Endodermal cell (in vitro differentiated cells): ENCODE measurements around the gene BLNK. TPM values are rescaled to one million over a fixed set of nuclear protein-coding genes. Genes with fewer than 3 reads are reported as not detected.

Experiments used
- DNase-seq: peaks from one replicate; pipeline ENCODE4 v3.0.0-alpha.2; 2017
- H3K27ac ChIP-seq: 2 replicates; pipeline ENCODE4 v1.5.1; 2013; ENCODE audit warnings: mild to moderate bottlenecking, low read depth, low read length, moderate library complexity
- H3K27me3 ChIP-seq: 2 replicates; pipeline ENCODE4 v1.6.1; 2013; ENCODE audit warnings: mild to moderate bottlenecking, low read length, moderate library complexity; ENCODE audit not compliant: insufficient read depth, control insufficient read depth, poor library complexity, severe bottlenecking
- H3K36me3 ChIP-seq: 2 replicates; pipeline ENCODE4 v1.7.0; 2013; ENCODE audit warnings: mild to moderate bottlenecking, low read length, moderate library complexity; ENCODE audit not compliant: control insufficient read depth, insufficient read depth
- H3K4me1 ChIP-seq: one replicate; pipeline ENCODE4 v1.7.0; 2013; ENCODE audit warnings: low read length; ENCODE audit not compliant: control insufficient read depth, insufficient read depth
- H3K4me3 ChIP-seq: 2 replicates; pipeline ENCODE4 v1.5.1; 2013; ENCODE audit warnings: mild to moderate bottlenecking, low read length, moderate library complexity
- H3K9ac ChIP-seq: 2 replicates; pipeline ENCODE4 v1.6.1; 2013; ENCODE audit warnings: mild to moderate bottlenecking, low read length, moderate library complexity; ENCODE audit not compliant: poor library complexity, severe bottlenecking; ENCODE audit errors: extremely low read depth
- H3K9me3 ChIP-seq: 2 replicates; pipeline ENCODE4 v1.6.1; 2013; ENCODE audit warnings: mild to moderate bottlenecking, low read length, moderate library complexity; ENCODE audit not compliant: control insufficient read depth
- H3K27ac Mint-ChIP-seq: 2 replicates; pipeline ENCODE4 v1.8.0; 2020; ENCODE audit warnings: mixed read lengths
- H3K27me3 Mint-ChIP-seq: 2 replicates; pipeline ENCODE4 v1.8.0; 2021; ENCODE audit warnings: mild to moderate bottlenecking, mixed read lengths; ENCODE audit not compliant: insufficient read depth
- H3K36me3 Mint-ChIP-seq: 2 replicates; pipeline ENCODE4 v1.8.0; 2020; ENCODE audit warnings: low read depth, mixed read lengths
- H3K4me1 Mint-ChIP-seq: 2 replicates; pipeline ENCODE4 v1.8.0; 2020; ENCODE audit warnings: mixed read lengths
- H3K4me3 Mint-ChIP-seq: 2 replicates; pipeline ENCODE4 v1.8.0; 2020; ENCODE audit warnings: mild to moderate bottlenecking, moderate library complexity, mixed read lengths
- H3K9me3 Mint-ChIP-seq: 2 replicates; pipeline ENCODE4 v1.8.0; 2020; ENCODE audit warnings: mild to moderate bottlenecking, mixed read lengths
- CTCF ChIP-seq: fragments of 200-600 bp; sonication (generic); conservative IDR thresholded peaks from 2 replicates; pipeline ENCODE4 v1.5.0; 2021; ENCODE audit warnings: antibody characterized with exemption, mild to moderate bottlenecking
- WGBS, 2 experiments: methylation state at CpG; one replicate each; pipeline versions ENCODE4 v1.1.5 to v1.1.7; 2013; ENCODE audit warnings: missing lambda C conversion rate in 2 of 2, mixed read lengths in 1 of 2; ENCODE audit not compliant: insufficient coverage in 1 of 2, insufficient read length in 1 of 2; 5-methylcytosine and 5-hydroxymethylcytosine counted together
- total RNA-seq, 2 donors: library from RNA; stranded (reverse); fragmentation: NEBNext Ultra II Directional in 1 of 2; extraction: Animal tissue kit (Norgen Biotek cat#: 25700) in 1 of 2; gene quantifications; 2 replicates in 1 of 2; 3 replicates in 1 of 2; pipeline ENCODE4 v1.2.1, GENCODE V29; 2021

The BLNK gene
- total RNA-seq, 2 donors from 2014 or later: not detected

- no peak for TF ChIP-seq CTCF
- peaks cover 9% of the 10 kb centered on the region for H3K27me3 ChIP-seq
- Mint-ChIP-seq H3K36me3 (no peaks in the 10 kb centered on the region), H3K4me3 (no peak overlapping the region), H3K27me3 (peaks cover 2% of the 10 kb centered on the region), H3K27ac (no peak overlapping the region), H3K4me1 (peaks cover 12% of the 10 kb centered on the region), H3K9me3 (peaks cover 2% of the 10 kb centered on the region)
- H3K4me3 ChIP-seq: no peak overlapping the region
- no peak overlapping the region for H3K9ac ChIP-seq
- peaks cover 4% of the 10 kb centered on the region for H3K9me3 ChIP-seq
- H3K36me3 ChIP-seq: no peaks in the 10 kb centered on the region
- H3K27ac ChIP-seq: no peak overlapping the region
- H3K4me1 ChIP-seq: no peaks in the 10 kb centered on the region
- WGBS, 2 experiments: 91 to 100% methylated on average over 2 to 5 of the region's 5 CpGs
- no peak for DNase-seq
Measured at GRCh38 chr10:96249264-96249663, 22.1 kb downstream of the BLNK start.

GRCh38 chr10:96244354-96244753, 27.0 kb downstream of the BLNK start:
- Histone ChIP-seq H3K36me3 (no peaks in the 10 kb centered on the region), H3K4me3 (no peak overlapping the region), H3K4me1 (no peaks in the 10 kb centered on the region), H3K27me3 (no peaks in the 10 kb centered on the region), H3K9me3 (peaks cover 4% of the 10 kb centered on the region), H3K9ac (no peak overlapping the region), H3K27ac (no peak overlapping the region)
- Mint-ChIP-seq H3K9me3 (peaks cover 5% of the 10 kb centered on the region), H3K4me1 (peaks cover 4% of the 10 kb centered on the region), H3K36me3 (no peaks in the 10 kb centered on the region), H3K4me3 (no peak overlapping the region), H3K27me3 (no peaks in the 10 kb centered on the region), H3K27ac (no peak overlapping the region)
- TF ChIP-seq CTCF: no peak
- 94 to 95% methylated on average over 7 of the region's 7 CpGs for WGBS, 2 experiments
- DNase-seq: no peak

GRCh38 chr10:96243296-96243695, 28.1 kb downstream of the BLNK start:
- no peak overlapping the region for H3K27ac ChIP-seq
- H3K4me3 Mint-ChIP-seq: no peak overlapping the region
- H3K9me3 Mint-ChIP-seq: peaks cover 5% of the 10 kb centered on the region
- TF ChIP-seq CTCF: no peak
- H3K27me3 ChIP-seq: no peaks in the 10 kb centered on the region
- H3K27ac Mint-ChIP-seq: no peak overlapping the region
- 86 to 94% methylated on average over 3 to 4 of the region's 4 CpGs for WGBS, 2 experiments
- no peak overlapping the region for H3K4me3 ChIP-seq
- peaks cover 4% of the 10 kb centered on the region for H3K9me3 ChIP-seq
- DNase-seq: no peak
- H3K36me3 Mint-ChIP-seq: no peaks in the 10 kb centered on the region
- no peaks in the 10 kb centered on the region for H3K36me3 ChIP-seq
- H3K4me1 Mint-ChIP-seq: no peaks in the 10 kb centered on the region
- H3K4me1 ChIP-seq: no peaks in the 10 kb centered on the region
- H3K27me3 Mint-ChIP-seq: peaks cover 3% of the 10 kb centered on the region
- H3K9ac ChIP-seq: no peak overlapping the region
